ENCODE data around the gene FKBP5.

- no peak for TF ChIP-seq CTCF (IDR thresholded peaks at IDR 0.05; ENCODE audit: insufficient read depth, low read length)
- TF ChIP-seq POLR2AphosphoS5 (IDR thresholded peaks at IDR 0.05; ENCODE audit: low read depth), result no peak
- TF ChIP-seq GABPA (IDR thresholded peaks at IDR 0.05; ENCODE audit: low read depth), result no peak
These were observed 1.7 kb downstream of the FKBP5 start for GRCh38 chr6:35686873-35687555.
